Measurements from ENCODE around the gene RFK.
"Not testable (repeated sequence)": the region's sequence is repeated elsewhere in the genome, so short reads cannot be mapped to it uniquely, and the experiment has no call there.

DNA sequence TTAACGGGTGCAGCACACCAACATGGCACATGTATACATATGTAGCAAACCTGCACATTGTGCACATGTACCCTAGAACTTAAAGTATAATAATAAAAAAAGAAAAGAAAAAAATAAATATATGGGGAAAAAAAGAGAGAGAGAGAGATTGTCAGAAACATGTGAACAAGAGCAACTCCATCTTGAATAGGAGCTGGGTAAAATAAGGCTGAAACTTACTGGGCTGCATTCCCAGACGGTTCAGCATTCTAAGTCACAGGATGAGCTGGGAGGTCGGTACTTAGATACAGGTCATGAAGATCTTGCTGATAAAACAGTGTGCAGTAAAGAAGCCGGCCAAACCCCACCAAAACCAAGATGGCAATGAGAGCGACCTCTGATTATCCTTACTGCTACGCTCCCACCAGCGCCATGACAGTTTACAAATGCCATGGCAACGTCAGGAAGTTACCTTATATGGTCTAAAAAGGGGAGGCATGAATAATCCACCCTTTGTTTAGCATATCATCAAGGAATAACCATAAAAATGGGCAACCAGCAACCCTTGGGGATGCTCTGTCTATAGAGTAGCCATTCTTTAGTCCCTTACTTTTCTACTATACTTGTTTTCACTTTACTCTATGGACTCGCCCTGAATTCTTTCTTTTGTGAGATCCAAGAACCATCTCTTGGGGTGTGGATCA is 42.9 kb upstream of the RFK start:
- not testable (repeated sequence) for TF ChIP-seq POLR2A (conservative IDR thresholded peaks at IDR 0.05); RFX5 (IDR thresholded peaks at IDR 0.05; ENCODE audit: low read depth, low read length); RAD51 (IDR thresholded peaks at IDR 0.05; ENCODE audit: borderline replicate concordance, low read depth); TOE1 (IDR thresholded peaks at IDR 0.05; ENCODE audit: borderline replicate concordance); TOE1 (CRISPR knock-in tag; IDR thresholded peaks at IDR 0.05; ENCODE audit: borderline replicate concordance, low read depth); HMG20B (CRISPR knock-in tag; IDR thresholded peaks at IDR 0.05); HNRNPLL (IDR thresholded peaks at IDR 0.05; ENCODE audit: low read depth, low read length, poor library complexity, severe bottlenecking); TAF9B (IDR thresholded peaks at IDR 0.05; ENCODE audit: partially characterized antibody); NRF1 (conservative IDR thresholded peaks at IDR 0.05 in 1 of 2, IDR thresholded peaks at IDR 0.05 in 1 of 2); DNMT1 (IDR thresholded peaks at IDR 0.05); ATF7 (IDR thresholded peaks at IDR 0.05); YBX1 (IDR thresholded peaks at IDR 0.05)
- TF ChIP-seq TEAD2 (tag; IDR thresholded peaks at IDR 0.05) = peak; percentile 83
- TF ChIP-seq, protein P1, sequence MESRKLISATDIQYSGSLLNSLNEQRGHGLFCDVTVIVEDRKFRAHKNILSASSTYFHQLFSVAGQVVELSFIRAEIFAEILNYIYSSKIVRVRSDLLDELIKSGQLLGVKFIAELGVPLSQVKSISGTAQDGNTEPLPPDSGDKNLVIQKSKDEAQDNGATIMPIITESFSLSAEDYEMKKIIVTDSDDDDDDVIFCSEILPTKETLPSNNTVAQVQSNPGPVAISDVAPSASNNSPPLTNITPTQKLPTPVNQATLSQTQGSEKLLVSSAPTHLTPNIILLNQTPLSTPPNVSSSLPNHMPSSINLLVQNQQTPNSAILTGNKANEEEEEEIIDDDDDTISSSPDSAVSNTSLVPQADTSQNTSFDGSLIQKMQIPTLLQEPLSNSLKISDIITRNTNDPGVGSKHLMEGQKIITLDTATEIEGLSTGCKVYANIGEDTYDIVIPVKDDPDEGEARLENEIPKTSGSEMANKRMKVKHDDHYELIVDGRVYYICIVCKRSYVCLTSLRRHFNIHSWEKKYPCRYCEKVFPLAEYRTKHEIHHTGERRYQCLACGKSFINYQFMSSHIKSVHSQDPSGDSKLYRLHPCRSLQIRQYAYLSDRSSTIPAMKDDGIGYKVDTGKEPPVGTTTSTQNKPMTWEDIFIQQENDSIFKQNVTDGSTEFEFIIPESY (CRISPR knock-in tag; IDR thresholded peaks at IDR 0.05) = not testable (repeated sequence)
- TF ChIP-seq, protein P2, sequence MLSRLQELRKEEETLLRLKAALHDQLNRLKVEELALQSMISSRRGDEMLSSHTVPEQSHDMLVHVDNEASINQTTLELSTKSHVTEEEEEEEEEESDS (CRISPR knock-in tag; IDR thresholded peaks at IDR 0.05) = not testable (repeated sequence)
